ENCODE results near the gene CYP26A1. TPM values are rescaled to one million over a fixed set of nuclear protein-coding genes. Genes with fewer than 3 reads are reported as not detected.

The CYP26A1 gene
- total RNA-seq, 1 donor from 2014 or later, result not detected

DNA sequence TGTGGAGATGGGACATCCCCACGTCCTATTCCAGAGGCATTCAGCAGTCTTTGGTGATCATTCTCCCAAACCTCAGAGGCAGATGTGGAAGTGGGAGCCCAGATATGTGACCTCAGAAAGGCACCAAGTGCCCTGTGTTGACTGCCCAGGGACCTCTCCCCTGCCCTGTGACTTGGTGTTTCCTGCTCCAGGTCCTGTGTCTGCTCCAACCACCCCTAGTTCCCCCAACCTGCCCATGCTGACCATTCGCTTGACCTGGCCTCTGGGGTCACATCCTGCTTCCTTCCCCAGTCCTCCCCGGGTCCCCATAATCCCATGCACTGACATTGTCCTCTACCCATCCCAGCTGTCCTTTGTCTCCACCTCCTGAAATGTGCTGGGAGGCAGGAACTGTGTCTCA, 7.6 kb downstream of the CYP26A1 start:
- TF ChIP-seq, protein P1, sequence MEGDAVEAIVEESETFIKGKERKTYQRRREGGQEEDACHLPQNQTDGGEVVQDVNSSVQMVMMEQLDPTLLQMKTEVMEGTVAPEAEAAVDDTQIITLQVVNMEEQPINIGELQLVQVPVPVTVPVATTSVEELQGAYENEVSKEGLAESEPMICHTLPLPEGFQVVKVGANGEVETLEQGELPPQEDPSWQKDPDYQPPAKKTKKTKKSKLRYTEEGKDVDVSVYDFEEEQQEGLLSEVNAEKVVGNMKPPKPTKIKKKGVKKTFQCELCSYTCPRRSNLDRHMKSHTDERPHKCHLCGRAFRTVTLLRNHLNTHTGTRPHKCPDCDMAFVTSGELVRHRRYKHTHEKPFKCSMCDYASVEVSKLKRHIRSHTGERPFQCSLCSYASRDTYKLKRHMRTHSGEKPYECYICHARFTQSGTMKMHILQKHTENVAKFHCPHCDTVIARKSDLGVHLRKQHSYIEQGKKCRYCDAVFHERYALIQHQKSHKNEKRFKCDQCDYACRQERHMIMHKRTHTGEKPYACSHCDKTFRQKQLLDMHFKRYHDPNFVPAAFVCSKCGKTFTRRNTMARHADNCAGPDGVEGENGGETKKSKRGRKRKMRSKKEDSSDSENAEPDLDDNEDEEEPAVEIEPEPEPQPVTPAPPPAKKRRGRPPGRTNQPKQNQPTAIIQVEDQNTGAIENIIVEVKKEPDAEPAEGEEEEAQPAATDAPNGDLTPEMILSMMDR (conservative IDR thresholded peaks at IDR 0.05; ENCODE audit: low read depth, low read length), result no peak
- H3K4me3 ChIP-seq (ENCODE audit: low read depth, low read length), result no peak overlapping the region
- no peak for DNase-seq (ENCODE audit: low read depth)

DNA sequence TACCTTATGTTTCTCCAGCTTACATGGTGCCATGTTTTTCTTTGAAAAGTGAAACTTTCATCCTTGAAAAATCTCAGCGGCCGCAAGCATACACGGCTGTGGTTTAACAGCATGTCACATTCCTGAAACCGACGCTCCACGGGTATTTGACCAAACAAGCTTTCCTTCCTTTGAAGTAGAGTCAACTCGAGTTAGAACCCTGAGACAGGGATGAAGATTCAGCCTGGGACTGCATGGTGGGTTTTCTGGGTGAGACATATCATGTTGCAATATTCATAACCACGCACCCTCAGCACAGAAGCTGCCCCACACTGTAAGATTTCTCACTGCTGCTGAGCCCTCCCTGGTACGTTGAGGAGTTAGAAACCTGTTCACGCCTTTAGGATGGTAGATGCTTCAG, 8.1 kb downstream of the CYP26A1 start:
- H3K4me3 ChIP-seq (ENCODE audit: low read depth, low read length), result no peak overlapping the region
- TF ChIP-seq, protein P1 (conservative IDR thresholded peaks at IDR 0.05; ENCODE audit: low read depth, low read length), result no peak
- no peak for DNase-seq (ENCODE audit: low read depth)

DNA sequence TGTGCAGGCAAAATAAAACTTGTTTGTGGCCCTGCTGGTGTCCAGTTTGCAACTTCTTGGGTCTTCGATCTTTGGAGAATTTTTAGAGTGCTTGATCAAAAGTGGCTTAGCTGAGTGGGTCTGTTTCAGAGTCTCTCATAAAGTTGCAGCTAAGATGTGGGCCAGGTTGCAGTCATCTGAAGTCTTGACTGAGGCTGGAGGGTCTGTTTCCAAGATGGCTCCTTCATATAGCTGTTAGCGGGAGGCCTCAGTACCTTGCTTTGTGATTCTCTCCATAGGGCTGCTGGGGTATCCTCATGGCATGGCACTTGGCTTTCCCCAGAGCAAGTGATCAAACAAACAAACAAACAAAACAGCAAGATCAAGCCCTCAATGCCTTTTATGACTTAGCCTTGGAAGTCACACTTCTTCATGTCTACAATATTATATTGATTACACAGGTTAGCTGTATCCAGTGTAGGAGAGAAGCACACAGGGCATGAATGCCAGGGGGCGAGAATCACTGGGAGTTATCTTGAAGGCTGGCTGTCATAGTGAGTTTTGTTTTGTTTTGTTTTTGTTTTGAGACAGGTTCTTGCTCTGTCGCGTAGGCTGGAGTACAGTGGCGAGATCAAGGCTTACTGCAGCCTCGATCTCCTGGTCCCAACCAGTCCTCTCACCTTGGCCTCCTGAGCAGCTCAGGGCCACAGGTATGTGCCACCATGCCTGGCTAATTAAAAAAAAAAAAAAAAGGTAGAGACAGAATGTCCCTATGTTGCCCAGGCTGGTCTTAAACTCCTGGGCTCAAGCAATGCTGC, 10.2 kb downstream of the CYP26A1 start:
- TF ChIP-seq, protein P1 (conservative IDR thresholded peaks at IDR 0.05; ENCODE audit: low read depth, low read length), result no peak
- no peak for DNase-seq (ENCODE audit: low read depth)
- no peak overlapping the region for H3K4me3 ChIP-seq (ENCODE audit: low read depth, low read length)

DNA sequence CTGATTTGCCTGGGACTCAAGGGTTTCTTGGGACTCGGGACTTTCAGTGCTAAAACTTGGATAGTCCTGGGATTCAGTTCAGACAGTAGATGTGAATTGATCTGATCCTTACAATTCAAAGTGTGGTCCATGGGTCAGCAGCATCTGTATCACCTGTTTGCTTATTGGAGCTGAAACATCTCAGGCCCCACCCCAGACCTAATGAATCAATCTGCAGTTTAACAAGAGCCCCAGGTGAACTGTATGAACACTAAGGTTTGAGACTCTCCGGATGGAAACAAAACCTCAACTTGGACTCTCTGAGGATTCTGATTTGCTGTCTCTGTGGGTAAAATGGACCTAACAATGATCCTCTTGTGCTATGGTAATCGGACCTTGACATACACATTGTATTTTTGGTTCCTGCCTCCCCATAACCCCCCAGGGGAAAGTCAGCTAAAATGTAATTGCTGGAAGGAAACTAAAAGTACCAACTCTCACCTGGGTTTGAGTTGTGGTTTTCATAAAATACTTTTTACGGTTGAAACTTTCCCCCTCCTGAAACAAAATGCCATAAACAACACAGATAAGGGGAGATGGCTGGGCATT, 11.7 kb downstream of the CYP26A1 start:
- H3K4me3 ChIP-seq (ENCODE audit: low read depth, low read length), result no peak overlapping the region
- DNase-seq (ENCODE audit: low read depth), result no peak
- TF ChIP-seq, protein P1 (conservative IDR thresholded peaks at IDR 0.05; ENCODE audit: low read depth, low read length), result no peak

DNA sequence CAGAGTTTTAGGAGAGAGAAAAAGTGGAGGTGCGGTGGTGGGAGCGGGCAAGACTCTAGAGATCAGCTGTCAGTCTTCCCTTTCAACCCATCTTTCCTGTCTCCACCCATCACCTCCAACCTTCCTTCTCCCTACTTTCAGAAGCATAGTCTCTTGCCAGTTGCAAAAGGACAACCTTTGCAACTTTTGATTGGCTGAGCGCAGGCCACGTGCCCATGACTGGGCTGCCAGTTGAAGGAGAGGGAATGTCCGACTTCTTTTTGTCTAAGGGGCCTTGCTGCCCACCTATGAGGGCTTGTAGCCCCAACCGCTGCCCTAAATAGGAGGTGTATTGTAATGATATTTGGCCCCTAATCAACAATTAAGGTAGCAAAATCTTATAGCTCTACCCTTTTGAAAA, 12.6 kb downstream of the CYP26A1 start:
- no peak overlapping the region for H3K4me3 ChIP-seq (ENCODE audit: low read depth, low read length)
- TF ChIP-seq, protein P1 (conservative IDR thresholded peaks at IDR 0.05; ENCODE audit: low read depth, low read length), result no peak
- DNase-seq (ENCODE audit: low read depth), result no peak

DNA sequence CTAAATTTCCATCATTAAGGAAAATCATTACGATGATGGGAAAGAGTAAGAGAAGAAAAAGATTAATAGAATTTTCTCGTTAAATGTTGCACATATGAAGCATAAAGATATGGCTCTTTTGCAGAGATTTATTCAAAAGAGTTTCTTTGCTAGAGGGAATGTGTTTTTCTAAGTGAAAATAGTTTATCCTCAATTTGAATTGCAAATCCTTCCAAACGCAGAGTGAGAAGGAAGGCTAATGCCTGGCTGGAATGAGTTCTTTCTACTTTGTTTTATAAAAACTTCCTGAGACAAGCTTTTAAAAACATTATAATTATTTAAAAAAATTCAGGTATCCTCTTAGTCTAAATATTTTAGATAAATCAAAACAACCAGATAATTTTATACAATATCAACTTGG, 14.2 kb downstream of the CYP26A1 start:
- no peak for DNase-seq (ENCODE audit: low read depth)
- TF ChIP-seq, protein P1 (conservative IDR thresholded peaks at IDR 0.05; ENCODE audit: low read depth, low read length), result no peak
- no peak overlapping the region for H3K4me3 ChIP-seq (ENCODE audit: low read depth, low read length)

DNA sequence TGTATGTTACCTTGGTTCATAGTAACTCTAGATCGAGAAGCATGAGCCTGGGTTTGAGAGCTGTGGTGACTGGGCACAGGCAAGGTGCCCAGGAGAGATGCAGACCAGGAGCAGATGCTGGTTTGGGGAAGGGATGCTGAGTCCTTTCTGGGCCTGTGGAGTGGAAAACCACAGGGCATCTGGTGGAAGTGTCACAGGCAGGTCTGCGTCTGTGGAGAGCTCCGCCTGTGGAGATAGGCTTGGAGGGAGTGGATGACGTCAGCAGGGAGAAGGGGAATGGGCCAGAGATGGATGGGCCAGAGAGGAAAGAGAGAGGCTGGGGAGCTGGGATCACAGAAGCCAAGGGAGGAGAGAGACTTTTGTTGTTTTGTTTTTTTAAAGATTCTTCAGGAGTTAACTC, 14.8 kb downstream of the CYP26A1 start:
- no peak overlapping the region for H3K4me3 ChIP-seq (ENCODE audit: low read depth, low read length)
- DNase-seq (ENCODE audit: low read depth), result no peak
- TF ChIP-seq, protein P1 (conservative IDR thresholded peaks at IDR 0.05; ENCODE audit: low read depth, low read length), result no peak
